Chondrocyte (in vitro differentiated cells): ENCODE results near the gene WDSUB1. TPM values are rescaled to one million over a fixed set of nuclear protein-coding genes. Genes with fewer than 3 reads are reported as not detected.

Source experiments
- DNase-seq: peaks from one replicate; pipeline ENCODE4 v3.0.0; 2021; ENCODE audit warnings: mixed read lengths, low spot score
- H3K27ac Mint-ChIP-seq: one replicate; pipeline ENCODE4 v1.8.0; 2021; ENCODE audit warnings: mild to moderate bottlenecking, moderate library complexity, mixed read lengths; ENCODE audit not compliant: unreplicated experiment
- H3K27me3 Mint-ChIP-seq: 2 replicates; pipeline ENCODE4 v1.8.0; 2021; ENCODE audit warnings: low read depth, mixed read lengths
- H3K36me3 Mint-ChIP-seq: 2 replicates; pipeline ENCODE4 v1.8.0; 2021; ENCODE audit warnings: low read depth, mixed read lengths
- H3K4me1 Mint-ChIP-seq: 2 replicates; pipeline ENCODE4 v1.8.0; 2021; ENCODE audit warnings: low read depth, mild to moderate bottlenecking, mixed read lengths
- H3K4me3 Mint-ChIP-seq: one replicate; pipeline ENCODE4 v1.8.0; 2021; ENCODE audit warnings: mild to moderate bottlenecking, moderate library complexity, mixed read lengths; ENCODE audit not compliant: unreplicated experiment
- H3K9me3 Mint-ChIP-seq: 2 replicates; pipeline ENCODE4 v1.8.0; 2021; ENCODE audit warnings: low read depth, mixed read lengths
- CTCF ChIP-seq: fragments of 200-600 bp; sonication (generic); IDR thresholded peaks from 2 replicates; pipeline ENCODE4 v1.5.0; 2021; ENCODE audit warnings: antibody characterized with exemption, mild to moderate bottlenecking, moderate library complexity
- total RNA-seq: library from RNA; stranded (reverse); gene quantifications from 3 replicates; pipeline ENCODE4 v1.2.1, GENCODE V29; 2021

WDSUB1 gene
- total RNA-seq, 1 donor from 2014 or later = 9.3 TPM

DNA sequence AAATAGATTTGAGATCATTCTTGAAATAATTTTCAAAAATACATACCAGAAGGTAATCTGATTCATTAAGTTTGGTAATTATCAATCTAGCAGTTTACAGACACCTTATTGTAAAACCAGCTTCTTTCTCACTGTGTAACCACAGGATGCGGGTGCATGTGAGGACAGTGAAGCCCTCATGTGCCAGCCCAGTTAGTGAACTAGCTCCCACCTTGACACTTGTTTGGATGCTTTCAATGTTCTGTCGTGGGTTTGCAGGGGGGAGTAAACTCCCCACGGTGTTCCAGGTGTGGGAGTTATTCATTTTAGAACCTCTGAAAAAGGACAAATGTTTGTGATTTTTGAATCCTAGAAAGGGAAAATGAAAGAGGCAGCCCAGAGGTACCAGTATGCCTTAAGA is 59.0 kb downstream of the WDSUB1 start:
- no peak for DNase-seq
- no peak for TF ChIP-seq CTCF
- Mint-ChIP-seq H3K36me3 (peaks cover 45% of the 10 kb centered on the region), H3K27ac (no peak overlapping the region), H3K4me3 (no peak overlapping the region), H3K27me3 (no peaks in the 10 kb centered on the region), H3K4me1 (peaks cover 18% of the 10 kb centered on the region), H3K9me3 (no peaks in the 10 kb centered on the region)

DNA sequence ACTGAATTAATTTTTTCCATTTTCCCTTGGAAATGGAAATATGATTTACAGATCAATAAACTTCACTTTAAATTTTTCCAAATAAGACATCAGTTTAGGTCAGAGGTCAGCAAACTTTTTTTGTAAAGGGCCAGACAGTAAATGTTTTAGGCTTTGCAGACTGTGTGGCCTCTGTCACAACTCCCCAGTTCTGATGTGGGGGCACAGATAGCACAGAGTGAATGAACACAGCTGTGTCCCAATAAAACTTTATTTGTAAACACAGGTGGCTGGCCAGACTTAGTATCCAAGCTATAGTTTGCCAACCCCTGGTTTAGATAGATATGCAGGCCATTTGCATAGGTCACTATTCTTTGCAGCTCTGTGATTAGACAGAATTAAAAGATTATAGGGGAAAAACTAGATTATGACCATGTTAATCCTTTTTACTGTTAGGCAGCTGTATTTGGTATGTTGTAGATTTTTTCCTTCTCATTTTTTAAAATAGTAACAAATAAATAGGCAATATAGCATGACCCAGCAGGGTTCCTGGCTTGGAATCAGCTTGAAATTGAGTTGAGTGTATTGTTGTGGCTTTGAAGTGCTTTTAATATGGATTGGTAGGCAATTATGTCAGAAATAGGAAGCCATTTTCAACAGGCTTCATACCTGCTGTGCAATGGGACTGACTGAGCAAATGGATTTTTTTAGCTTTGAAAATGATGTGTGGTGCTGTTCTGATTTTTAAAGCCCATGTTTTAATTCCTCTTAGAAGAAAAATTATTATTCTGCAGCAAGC is 59.7 kb downstream of the WDSUB1 start:
- Mint-ChIP-seq H3K27me3 (no peaks in the 10 kb centered on the region), H3K9me3 (no peaks in the 10 kb centered on the region), H3K36me3 (peaks cover 50% of the 10 kb centered on the region), H3K4me3 (no peak overlapping the region), H3K4me1 (peaks cover 13% of the 10 kb centered on the region), H3K27ac (no peak overlapping the region)
- no peak for TF ChIP-seq CTCF
- DNase-seq = no peak

DNA sequence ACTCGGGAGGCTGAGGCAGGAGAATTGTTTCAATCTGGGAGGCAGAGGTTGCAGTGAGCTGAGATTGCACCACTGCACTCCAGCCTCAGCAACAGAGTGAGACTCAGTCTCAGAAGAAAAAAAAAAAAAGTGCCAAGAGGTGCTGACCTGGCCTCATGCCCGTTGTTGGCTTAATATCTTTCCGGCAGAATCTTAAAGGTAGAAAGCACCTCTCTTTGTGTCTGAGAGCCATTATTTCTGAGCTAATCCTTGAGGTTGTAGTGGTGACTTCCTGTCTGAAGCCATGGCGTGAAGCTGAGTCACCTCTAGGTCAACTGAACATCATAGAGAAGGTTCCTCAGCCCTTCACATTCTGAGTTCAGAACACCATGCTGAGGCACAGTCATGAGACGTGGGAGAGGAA is 60.4 kb downstream of the WDSUB1 start:
- H3K4me1 Mint-ChIP-seq = peaks cover 13% of the 10 kb centered on the region
- peak overlapping the region; percentile 65 for H3K27ac Mint-ChIP-seq
- H3K9me3 Mint-ChIP-seq = no peaks in the 10 kb centered on the region
- H3K4me3 Mint-ChIP-seq = no peak overlapping the region
- H3K27me3 Mint-ChIP-seq = no peaks in the 10 kb centered on the region
- peaks cover 54% of the 10 kb centered on the region for H3K36me3 Mint-ChIP-seq
- DNase-seq = no peak
- no peak for TF ChIP-seq CTCF

- Mint-ChIP-seq H3K9me3 (no peaks in the 10 kb centered on the region), H3K4me1 (peaks cover 13% of the 10 kb centered on the region), H3K4me3 (no peak overlapping the region), H3K36me3 (peaks cover 48% of the 10 kb centered on the region), H3K27me3 (no peaks in the 10 kb centered on the region), H3K27ac (peak overlapping the region; percentile 65)
- DNase-seq = no peak
- no peak for TF ChIP-seq CTCF
Observed at GRCh38 chr2:159225025-159226016, 61.2 kb downstream of the WDSUB1 start.
